HFF-Myc (cell line): Measurements from ENCODE around the gene CIP2A.

Source experiments
- DNase-seq: peaks from one replicate; pipeline ENCODE4 v3.0.0-alpha.2; 2011; ENCODE audit warnings: low read depth; ENCODE audit errors: extremely low read depth
- H3K4me3 ChIP-seq: replicated peaks from 2 replicates; pipeline ENCODE4 v1.5.1; 2011; ENCODE audit warnings: low read depth, mild to moderate bottlenecking, control low read depth, low read length
- CTCF ChIP-seq: IDR thresholded peaks from 2 replicates; pipeline ENCODE4 v1.5.1; 2012; ENCODE audit warnings: mild to moderate bottlenecking, low read depth, low read length, control low read depth; ENCODE audit errors: missing control alignments

CIP2A gene

DNA sequence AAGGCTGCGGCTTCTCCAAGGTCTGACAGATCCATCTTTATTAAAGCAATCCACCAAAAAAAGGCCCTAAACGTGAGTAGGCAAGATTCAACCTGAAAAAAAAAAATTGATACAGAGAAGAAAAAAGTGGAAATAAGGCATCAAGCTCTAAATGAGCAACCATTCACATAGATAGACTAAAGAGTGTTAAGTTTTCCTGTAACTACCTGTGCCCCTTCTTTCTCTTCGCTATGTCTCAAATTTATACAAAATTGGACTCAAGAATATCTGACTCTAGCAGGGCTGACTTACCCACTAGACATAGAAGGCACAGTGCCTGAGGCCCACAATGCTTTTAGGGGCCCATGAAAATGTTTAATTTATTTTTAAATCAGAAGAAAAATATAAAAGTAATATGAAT lies 78.7 kb downstream of the CIP2A start, which contains the start of gene MYH15:
Gene MYH15 (minus strand): TSS at position 101 of the 400 bp plus-strand sequence. CDS start 66 bp downstream, at position 35.
- DNase-seq: no peak
- H3K4me3 ChIP-seq: no peak within 1 kb of the TSS
- TF ChIP-seq CTCF: no peak

GRCh38 chr3:108509871-108510270 lies 79.4 kb downstream of the CIP2A start:
- DNase-seq: no peak
- H3K4me3 ChIP-seq: no peak overlapping the region
- TF ChIP-seq CTCF: no peak

DNA sequence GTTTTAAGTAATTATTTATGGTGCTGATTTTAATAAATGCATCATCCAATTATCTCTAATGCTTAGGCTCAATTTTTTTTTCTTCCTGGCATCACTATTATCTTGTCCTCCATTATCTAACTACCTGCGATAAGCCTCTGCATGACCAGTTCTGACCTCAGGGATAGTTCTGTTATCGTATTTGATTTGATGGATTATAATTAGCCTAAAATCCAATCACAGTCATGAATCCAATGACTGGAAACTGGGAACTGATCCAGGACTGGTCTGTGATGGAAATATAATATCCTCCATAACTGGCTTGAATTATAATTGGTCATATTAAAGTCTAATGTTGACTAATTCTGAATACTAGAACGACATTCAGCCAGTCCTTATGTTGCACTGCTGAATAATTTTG lies 80.0 kb downstream of the CIP2A start:
- no peak for TF ChIP-seq CTCF
- H3K4me3 ChIP-seq: no peak overlapping the region
- no peak for DNase-seq

DNA sequence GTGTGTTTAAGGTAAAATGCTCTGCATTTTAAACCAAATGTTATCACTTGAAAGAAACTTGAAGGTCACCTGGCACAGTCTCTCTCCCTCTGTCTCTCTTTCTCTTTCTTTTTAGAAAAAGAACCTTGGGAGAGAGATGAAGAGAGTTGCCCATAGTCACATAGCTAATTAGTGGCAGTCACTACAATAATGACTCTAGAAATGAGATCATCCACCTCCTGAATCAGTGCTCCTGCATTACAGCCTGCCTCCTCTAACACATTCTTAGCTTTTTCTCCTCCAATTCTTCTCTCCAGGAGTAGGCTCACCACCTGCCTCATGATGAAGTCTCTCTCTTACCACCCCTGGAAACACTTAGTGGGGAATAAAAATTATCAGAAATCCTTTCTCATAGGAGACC lies 81.3 kb downstream of the CIP2A start:
- DNase-seq: no peak
- H3K4me3 ChIP-seq: no peak overlapping the region
- TF ChIP-seq CTCF: no peak

GRCh38 chr3:108505811-108506210 lies 83.4 kb downstream of the CIP2A start:
- no peak overlapping the region for H3K4me3 ChIP-seq
- TF ChIP-seq CTCF: no peak
- no peak for DNase-seq

DNA sequence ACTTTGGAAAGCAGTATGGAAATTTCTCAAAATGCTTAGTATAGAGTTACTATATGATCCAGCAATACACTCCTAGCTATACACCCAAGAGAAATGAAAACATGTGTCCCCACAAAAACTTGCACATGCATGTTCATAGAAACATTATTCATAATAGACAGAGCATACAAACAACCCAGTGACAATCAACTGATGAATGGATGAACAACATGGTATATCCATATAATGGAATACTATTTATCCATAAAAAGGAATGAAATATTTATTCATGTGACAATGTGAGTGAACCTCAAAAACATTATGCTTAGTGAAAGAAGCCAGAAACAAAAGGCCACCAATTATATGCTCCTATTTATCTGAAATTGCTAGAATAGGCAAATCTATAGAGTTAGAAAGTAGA lies 85.5 kb downstream of the CIP2A start:
- no peak for TF ChIP-seq CTCF
- no peak overlapping the region for H3K4me3 ChIP-seq
- DNase-seq: no peak

DNA sequence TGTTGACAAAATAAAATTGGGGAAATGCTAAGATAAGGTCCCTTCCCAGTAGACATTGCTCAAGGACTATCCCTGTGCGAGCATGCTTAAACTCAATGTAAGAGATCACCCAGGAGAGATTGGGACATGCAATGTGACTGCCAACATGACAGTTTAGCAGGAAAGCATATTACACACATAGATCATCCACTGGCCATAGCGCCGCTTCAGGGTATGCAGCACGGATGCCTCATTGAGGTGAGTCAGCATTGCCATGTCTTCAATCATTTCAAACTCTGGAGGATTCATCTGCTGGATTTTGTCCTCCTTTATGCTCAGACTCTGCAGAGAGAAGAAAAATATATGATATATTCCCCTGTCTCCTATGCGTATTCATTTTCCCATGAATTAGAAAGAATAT lies 87.7 kb downstream of the CIP2A start:
- TF ChIP-seq CTCF: no peak
- H3K4me3 ChIP-seq: no peak overlapping the region
- no peak for DNase-seq
